ENCODE measurements around the gene NFX1. TPM values are rescaled to one million over a fixed set of nuclear protein-coding genes. Genes with fewer than 3 reads are reported as not detected.
"Not testable (repeated sequence)": the region's sequence is repeated elsewhere in the genome, so short reads cannot be mapped to it uniquely, and the experiment has no call there.

Gene NFX1
- total RNA-seq, 1 donor from 2014 or later = 31.4 TPM

DNA sequence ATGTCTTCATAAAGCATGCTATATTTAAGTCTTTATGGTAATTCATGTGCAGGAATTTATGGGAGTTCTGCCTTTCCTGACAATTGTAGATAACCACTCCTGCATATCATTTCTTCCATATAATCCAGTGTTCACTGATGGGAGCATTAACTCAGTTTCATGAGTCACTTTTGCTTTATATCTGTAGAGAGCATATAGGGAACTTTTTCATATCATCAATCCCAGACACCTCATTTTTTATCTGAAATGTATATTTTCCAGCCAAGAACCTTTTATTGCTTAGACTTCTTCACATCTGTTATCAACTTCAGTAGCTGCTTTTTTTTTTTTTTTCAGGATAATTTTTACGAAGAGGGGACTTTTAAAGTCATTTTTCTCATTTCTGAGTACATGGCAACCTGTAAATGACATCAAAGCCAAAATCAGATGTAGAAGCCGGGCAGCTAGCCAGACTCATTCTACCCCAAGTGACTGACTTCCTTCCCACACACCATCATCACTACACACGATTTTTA is 41.1 kb downstream of the NFX1 start:
- peaks cover 25% of the 10 kb centered on the region for H3K4me1 ChIP-seq
- TF ChIP-seq, protein P1, sequence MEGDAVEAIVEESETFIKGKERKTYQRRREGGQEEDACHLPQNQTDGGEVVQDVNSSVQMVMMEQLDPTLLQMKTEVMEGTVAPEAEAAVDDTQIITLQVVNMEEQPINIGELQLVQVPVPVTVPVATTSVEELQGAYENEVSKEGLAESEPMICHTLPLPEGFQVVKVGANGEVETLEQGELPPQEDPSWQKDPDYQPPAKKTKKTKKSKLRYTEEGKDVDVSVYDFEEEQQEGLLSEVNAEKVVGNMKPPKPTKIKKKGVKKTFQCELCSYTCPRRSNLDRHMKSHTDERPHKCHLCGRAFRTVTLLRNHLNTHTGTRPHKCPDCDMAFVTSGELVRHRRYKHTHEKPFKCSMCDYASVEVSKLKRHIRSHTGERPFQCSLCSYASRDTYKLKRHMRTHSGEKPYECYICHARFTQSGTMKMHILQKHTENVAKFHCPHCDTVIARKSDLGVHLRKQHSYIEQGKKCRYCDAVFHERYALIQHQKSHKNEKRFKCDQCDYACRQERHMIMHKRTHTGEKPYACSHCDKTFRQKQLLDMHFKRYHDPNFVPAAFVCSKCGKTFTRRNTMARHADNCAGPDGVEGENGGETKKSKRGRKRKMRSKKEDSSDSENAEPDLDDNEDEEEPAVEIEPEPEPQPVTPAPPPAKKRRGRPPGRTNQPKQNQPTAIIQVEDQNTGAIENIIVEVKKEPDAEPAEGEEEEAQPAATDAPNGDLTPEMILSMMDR (IDR thresholded peaks at IDR 0.05; ENCODE audit: borderline replicate concordance) = no peak
- no peak for DNase-seq
- intact Hi-C loops (cut with micrococcal nuclease) = no loop called here
- H3K27ac ChIP-seq (replicated peaks) = no peak overlapping the region
- no peak overlapping the region for H3K4me3 ChIP-seq
- H3K36me3 ChIP-seq = peaks cover 90% of the 10 kb centered on the region
- H3K9me3 ChIP-seq (replicated peaks) = no peaks in the 10 kb centered on the region
- H3K27me3 ChIP-seq (ENCODE audit: low read depth) = no peaks in the 10 kb centered on the region

DNA sequence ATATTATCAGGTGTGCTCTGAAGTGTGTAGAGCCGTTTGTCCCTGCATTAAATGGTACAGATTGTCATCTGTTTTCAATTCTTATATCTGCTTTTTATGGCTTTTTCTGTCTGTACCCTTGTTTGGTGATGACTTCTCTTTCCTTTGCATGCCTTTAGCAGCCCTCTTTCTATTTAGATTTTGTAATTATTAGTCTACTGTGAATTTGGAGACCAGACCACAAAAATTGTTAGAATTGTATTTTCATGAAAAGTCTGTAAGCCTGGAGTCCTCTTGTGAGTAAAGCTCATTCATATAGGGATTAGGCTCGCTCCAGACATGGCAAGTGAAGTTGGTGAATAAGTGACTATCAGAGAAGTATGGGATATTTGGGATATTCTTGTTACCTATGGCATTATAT is 41.7 kb downstream of the NFX1 start:
- no peak for DNase-seq
- peaks cover 25% of the 10 kb centered on the region for H3K4me1 ChIP-seq
- H3K27me3 ChIP-seq (ENCODE audit: low read depth) = no peaks in the 10 kb centered on the region
- no peak overlapping the region for H3K4me3 ChIP-seq
- TF ChIP-seq, protein P1 (IDR thresholded peaks at IDR 0.05; ENCODE audit: borderline replicate concordance) = no peak
- peaks cover 96% of the 10 kb centered on the region for H3K36me3 ChIP-seq
- no peaks in the 10 kb centered on the region for H3K9me3 ChIP-seq (replicated peaks)
- no peak overlapping the region for H3K27ac ChIP-seq (replicated peaks)
- intact Hi-C loops (cut with micrococcal nuclease) = no loop called here

DNA sequence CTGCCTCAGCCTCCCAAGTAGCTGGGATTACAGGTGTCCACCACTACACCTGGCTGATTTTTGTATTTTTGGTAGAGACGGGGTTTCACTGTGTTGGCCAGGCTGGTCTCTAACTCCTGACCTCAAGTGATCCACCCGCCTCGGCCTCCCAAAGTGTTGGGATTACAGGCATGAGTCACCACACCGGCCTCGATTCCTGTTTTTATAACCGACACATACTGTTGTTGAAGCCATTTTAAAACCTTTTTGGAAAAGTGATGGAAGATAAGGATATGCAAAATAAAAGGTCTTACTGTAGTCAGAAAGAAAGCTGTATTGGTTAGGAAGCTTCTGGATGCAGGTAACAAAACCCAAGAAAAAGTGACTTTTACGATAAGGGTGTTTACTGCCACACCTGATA is 42.6 kb downstream of the NFX1 start:
- H3K27me3 ChIP-seq (ENCODE audit: low read depth); DNase-seq; H3K9me3 ChIP-seq (replicated peaks); intact Hi-C loops (cut with micrococcal nuclease); H3K27ac ChIP-seq (replicated peaks); H3K4me3 ChIP-seq: not testable (repeated sequence)
- Histone ChIP-seq H3K36me3 (peaks cover 96% of the 10 kb centered on the region), H3K4me1 (peaks cover 23% of the 10 kb centered on the region)

DNA sequence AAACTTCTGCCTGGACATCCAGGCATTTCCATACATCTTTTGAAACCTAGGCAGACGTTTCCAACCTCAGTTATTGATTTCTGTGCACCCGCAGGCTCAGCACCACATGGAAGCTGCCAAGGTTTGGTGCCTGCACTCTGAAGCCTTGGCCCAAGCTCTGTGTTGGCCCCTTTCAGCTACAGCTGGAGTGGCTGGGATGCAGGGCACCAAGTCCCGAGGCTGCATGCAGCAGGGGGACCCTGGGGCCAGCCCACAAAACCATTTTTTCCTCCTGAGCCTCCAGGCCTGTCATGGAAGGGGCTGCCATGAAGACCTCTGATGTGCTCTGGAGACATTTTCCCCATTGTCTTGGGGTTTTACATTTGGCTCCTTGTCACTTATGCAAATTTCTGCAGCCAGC is 49.9 kb downstream of the NFX1 start:
- DNase-seq = no peak
- Histone ChIP-seq H3K4me1 (no peaks in the 10 kb centered on the region), H3K27me3 (ENCODE audit: low read depth) (no peaks in the 10 kb centered on the region), H3K9me3 (replicated peaks) (peaks cover 9% of the 10 kb centered on the region), H3K27ac (replicated peaks) (no peak overlapping the region), H3K4me3 (no peak overlapping the region), H3K36me3 (peaks cover 100% of the 10 kb centered on the region)
- TF ChIP-seq, protein P1 (IDR thresholded peaks at IDR 0.05; ENCODE audit: borderline replicate concordance) = no peak
- intact Hi-C loops (cut with micrococcal nuclease) = no loop called here

DNA sequence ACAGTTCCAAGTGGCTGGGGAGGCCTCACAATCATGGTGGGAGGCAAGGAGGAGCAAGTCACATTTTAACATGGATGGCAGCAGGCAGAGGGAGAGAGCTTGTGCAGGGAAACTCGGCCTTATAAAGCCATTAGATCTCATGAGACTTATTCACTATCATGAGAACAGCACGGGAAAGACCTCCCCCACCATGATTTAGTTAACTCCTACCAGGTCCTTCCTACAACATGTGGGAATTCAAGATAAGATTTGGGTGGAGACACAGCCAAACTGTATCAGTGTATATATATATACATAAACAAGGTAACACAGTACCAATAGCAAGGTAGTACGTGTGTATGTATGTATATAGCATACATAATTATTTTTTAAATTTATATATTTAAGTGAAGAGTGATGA is 50.9 kb downstream of the NFX1 start:
- DNase-seq = no peak
- Histone ChIP-seq H3K27ac (replicated peaks) (no peak overlapping the region), H3K36me3 (peaks cover 100% of the 10 kb centered on the region), H3K4me1 (no peaks in the 10 kb centered on the region), H3K4me3 (no peak overlapping the region), H3K27me3 (ENCODE audit: low read depth) (no peaks in the 10 kb centered on the region), H3K9me3 (replicated peaks) (peaks cover 9% of the 10 kb centered on the region)
- TF ChIP-seq, protein P1 (IDR thresholded peaks at IDR 0.05; ENCODE audit: borderline replicate concordance) = no peak
- intact Hi-C loops (cut with micrococcal nuclease) = no loop called here

DNA sequence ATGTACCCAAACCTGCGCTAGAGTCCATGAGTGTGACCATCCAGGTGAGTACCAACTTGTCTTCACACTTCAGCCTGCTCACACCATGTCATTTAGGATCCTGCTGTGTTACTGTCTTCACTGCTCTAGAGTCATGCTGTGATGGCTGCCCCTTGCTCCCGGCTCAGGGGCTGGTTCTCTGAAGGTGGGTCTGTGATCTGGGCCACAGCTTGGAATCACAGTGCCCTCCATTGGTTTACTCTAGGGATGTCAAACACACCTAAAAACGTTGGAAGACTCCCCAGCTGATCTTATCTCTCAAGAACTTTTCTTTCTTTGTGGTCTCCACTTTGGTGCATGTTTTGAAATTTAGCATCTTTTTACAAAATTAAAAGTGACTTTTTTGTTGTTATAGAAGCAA is 53.8 kb downstream of the NFX1 start:
- H3K4me3 ChIP-seq = no peak overlapping the region
- H3K27ac ChIP-seq (replicated peaks) = no peak overlapping the region
- intact Hi-C loops (cut with micrococcal nuclease) = no loop called here
- TF ChIP-seq, protein P1 (IDR thresholded peaks at IDR 0.05; ENCODE audit: borderline replicate concordance) = no peak
- H3K4me1 ChIP-seq = no peaks in the 10 kb centered on the region
- peaks cover 100% of the 10 kb centered on the region for H3K36me3 ChIP-seq
- H3K27me3 ChIP-seq (ENCODE audit: low read depth) = no peaks in the 10 kb centered on the region
- H3K9me3 ChIP-seq (replicated peaks) = peaks cover 9% of the 10 kb centered on the region
- DNase-seq = no peak
